CD8-positive, alpha-beta memory T cell (primary cell): Measurements from ENCODE around the gene AKIP1. TPM values are rescaled to one million over a fixed set of nuclear protein-coding genes. Genes with fewer than 3 reads are reported as not detected.

Experiments used
- CTCF ChIA-PET: fragments of 350-600 bp; sonication (Branson Sonifier 250); formaldehyde crosslinking; loops from one replicate; lab custom pipeline; 2021; ENCODE audit warnings: antibody characterized with exemption; lab: Charles Lee
- POLR2A ChIA-PET: fragments of 350-600 bp; sonication (Branson Sonifier 250); formaldehyde crosslinking; loops from one replicate; lab custom pipeline; 2021; ENCODE audit warnings: antibody characterized with exemption; lab: Charles Lee
- DNase-seq, 5 donors: peaks; one replicate each; pipeline versions ENCODE4 v3.0.0 to v3.0.0-alpha.2; 2020 to 2022; ENCODE audit warnings: mixed read lengths in 1 of 5
- H3K27ac ChIP-seq: one replicate; pipeline ENCODE4 v1.7.0; 2013; ENCODE audit warnings: low read depth, mild to moderate bottlenecking, low read length, moderate library complexity
- H3K27me3 ChIP-seq: 2 replicates; pipeline ENCODE4 v1.7.0; 2013; ENCODE audit warnings: low read length, mild to moderate bottlenecking; ENCODE audit not compliant: insufficient read depth, poor library complexity, severe bottlenecking
- H3K36me3 ChIP-seq: 2 replicates; pipeline ENCODE4 v1.7.0; 2013; ENCODE audit warnings: mild to moderate bottlenecking, low read length, moderate library complexity; ENCODE audit not compliant: insufficient read depth
- H3K4me1 ChIP-seq: 2 replicates; pipeline ENCODE4 v1.7.0; 2013; ENCODE audit warnings: mild to moderate bottlenecking, low read length, moderate library complexity; ENCODE audit not compliant: insufficient read depth
- H3K4me3 ChIP-seq: 2 replicates; pipeline ENCODE4 v1.7.0; 2013; ENCODE audit warnings: mild to moderate bottlenecking, low read length
- H3K9me3 ChIP-seq: 2 replicates; pipeline ENCODE4 v1.7.0; 2013; ENCODE audit warnings: mild to moderate bottlenecking, low read length
- H3K27ac Mint-ChIP-seq, 8 donors: one replicate each; pipeline ENCODE4 v1.8.0; 2020 to 2021; ENCODE audit warnings: mixed read lengths in 8 of 8, mild to moderate bottlenecking in 6 of 8, inconsistent platforms in 3 of 8, moderate library complexity in 3 of 8
- H3K27me3 Mint-ChIP-seq, 2 donors: one replicate each; pipeline ENCODE4 v1.8.0; 2020 to 2021; ENCODE audit warnings: mixed read lengths in 2 of 2, mild to moderate bottlenecking in 1 of 2, moderate library complexity in 1 of 2
- H3K36me3 Mint-ChIP-seq, 3 donors: one replicate each; pipeline ENCODE4 v1.8.0; 2020 to 2021; ENCODE audit warnings: mixed read lengths in 3 of 3, inconsistent platforms in 1 of 3, mild to moderate bottlenecking in 1 of 3
- H3K4me1 Mint-ChIP-seq, 3 donors: one replicate each; pipeline ENCODE4 v1.8.0; 2020 to 2021; ENCODE audit warnings: mixed read lengths in 3 of 3, inconsistent platforms in 1 of 3, mild to moderate bottlenecking in 1 of 3
- H3K4me3 Mint-ChIP-seq, 7 donors: one replicate each; pipeline ENCODE4 v1.8.0; 2020 to 2021; ENCODE audit warnings: mixed read lengths in 7 of 7, mild to moderate bottlenecking in 6 of 7, moderate library complexity in 4 of 7, inconsistent platforms in 2 of 7
- H3K9me3 Mint-ChIP-seq, 5 donors: one replicate each; pipeline ENCODE4 v1.8.0; 2020 to 2022; ENCODE audit warnings: mixed read lengths in 5 of 5, mild to moderate bottlenecking in 3 of 5, moderate library complexity in 2 of 5, inconsistent platforms in 1 of 5
- polyA plus RNA-seq: library from polyadenylated mRNA; unstranded; fragments of 300-500 nt; fragmentation: Illumina TruSeq; gene quantifications from one replicate; pipeline ENCODE4 v1.2.3, GENCODE V29; 2021
- total RNA-seq, 2 experiments: library from RNA; stranded (reverse); gene quantifications; one replicate each; pipeline ENCODE4 v1.2.3, GENCODE V29; 2021

Gene AKIP1
- total and polyA plus RNA-seq, 3 experiments from 2014 or later: 16.3 to 26.9 (median 24.0) TPM

GRCh38 chr11:8964324-8965320 is 53.6 kb downstream of the AKIP1 start, which contains the start of gene TMEM9B:
Gene TMEM9B (minus strand): TSS chr11:8964442. CDS start chr11:8964313, 129 bp downstream.
- H3K36me3 ChIP-seq: no peaks in the 10 kb centered on the region
- H3K4me3 ChIP-seq: peak within 1 kb of the TSS; percentile 87
- H3K27me3 ChIP-seq: no peaks in the 10 kb centered on the region
- Mint-ChIP-seq H3K27me3 (no peaks in the 10 kb centered on the region), H3K4me3 (peak within 1 kb of the TSS; percentile 94 to 97 (median 97)), H3K4me1 (peaks cover 32 to 44% (median 33%) of the 10 kb centered on the region in 3 donors), H3K27ac (peak within 1 kb of the TSS; percentile 91 to 99 (median 97)), H3K36me3 (peaks cover 0 to 30% (median 2%) of the 10 kb centered on the region in 3 donors), H3K9me3 (no peaks in the 10 kb centered on the region)
- ChIA-PET CTCF (interaction anchor here (0.8 to 1.9 kb wide), 6 partner anchors 17 to 53 kb away, joined by 3 to 6 read pairs (median 4); partner anchors contain the start of gene AKIP1), POLR2A (interaction anchor here (0.9 to 2.6 kb wide), 6 partner anchors 39 to 496 kb away, joined by 3 to 13 read pairs (median 6); partner anchors contain the start of genes NRIP3, RPL27A, TRIM66 and ZNF143)
- H3K4me1 ChIP-seq: peaks cover 24% of the 10 kb centered on the region
- DNase-seq: peak; percentile 66 to 84 (median 79)
- no peaks in the 10 kb centered on the region for H3K9me3 ChIP-seq
- H3K27ac ChIP-seq: peak within 1 kb of the TSS; percentile 94

DNA sequence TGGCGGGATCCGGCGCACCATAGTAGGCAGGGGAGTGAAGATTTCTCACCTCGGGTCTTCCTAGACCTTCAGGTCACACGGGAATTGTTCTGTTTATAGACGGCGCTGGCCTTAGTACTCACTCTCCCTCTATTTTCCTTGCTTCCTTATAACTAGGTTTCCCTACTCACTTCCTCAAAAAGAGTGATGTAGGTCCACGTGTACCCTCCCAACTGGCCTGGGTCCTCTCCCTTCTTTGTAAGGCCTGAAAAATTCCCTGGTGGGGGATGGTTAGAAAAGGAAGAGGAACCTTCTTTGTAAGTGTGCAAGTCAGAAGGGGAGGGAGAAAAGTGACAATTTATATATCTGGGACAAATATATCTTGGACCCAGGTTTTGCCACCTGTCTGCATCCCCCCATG is 56.2 kb downstream of the AKIP1 start:
- Histone ChIP-seq H3K9me3 (no peaks in the 10 kb centered on the region), H3K4me3 (no peak overlapping the region), H3K27ac (no peak overlapping the region), H3K4me1 (peaks cover 21% of the 10 kb centered on the region), H3K36me3 (no peaks in the 10 kb centered on the region), H3K27me3 (no peaks in the 10 kb centered on the region)
- Mint-ChIP-seq H3K27ac (peak overlapping the region in 1 of 8 donors; percentile 48), H3K27me3 (no peaks in the 10 kb centered on the region), H3K9me3 (no peaks in the 10 kb centered on the region), H3K36me3 (peaks cover 0 to 21% (median 5%) of the 10 kb centered on the region in 3 donors), H3K4me1 (peaks cover 21 to 26% (median 23%) of the 10 kb centered on the region in 3 donors), H3K4me3 (peak overlapping the region in 3 of 7 donors; percentile 37 to 86 (median 62))
- POLR2A ChIA-PET: no interaction called here
- CTCF ChIA-PET: no interaction called here
- no peak for DNase-seq

Other genes with a start within 250 kb of the AKIP1 start
- gene TRIM66, start 228.5 kb upstream of the AKIP1 start, total RNA-seq: 10 to 100 TPM; 27.7 to 29.7 TPM
- gene TRIM66, start 228.5 kb upstream of the AKIP1 start, polyA plus RNA-seq: 0.43 TPM
- 1,000 to 10,000 TPM; 1,148 to 1,170 TPM for gene RPL27A, start 228.4 kb upstream of the AKIP1 start, total RNA-seq
- gene RPL27A, start 228.4 kb upstream of the AKIP1 start, polyA plus RNA-seq: 3,471 TPM
- gene C11orf16, start 21.8 kb downstream of the AKIP1 start, total RNA-seq: not detected
- not detected for gene C11orf16, start 21.8 kb downstream of the AKIP1 start, polyA plus RNA-seq
- not detected for gene ASCL3, start 31.8 kb downstream of the AKIP1 start, total RNA-seq
- not detected for gene ASCL3, start 31.8 kb downstream of the AKIP1 start, polyA plus RNA-seq
- gene TMEM9B, start 53.3 kb downstream of the AKIP1 start, total RNA-seq: 10 to 100 TPM; 31.3 to 32.7 TPM
- gene TMEM9B, start 53.3 kb downstream of the AKIP1 start, polyA plus RNA-seq: 113 TPM
- gene NRIP3, start 92.8 kb downstream of the AKIP1 start, total RNA-seq: 1 to 10 TPM; 1.4 to 2.2 TPM
- gene NRIP3, start 92.8 kb downstream of the AKIP1 start, polyA plus RNA-seq: 0.10 TPM
- under 1 TPM in 1 of 2 experiments, not detected in 1; 0.47 TPM for gene SCUBE2, start 180.4 kb downstream of the AKIP1 start, total RNA-seq
- gene SCUBE2, start 180.4 kb downstream of the AKIP1 start, polyA plus RNA-seq: not detected